HG02623 (cell line): ENCODE measurements around the gene NANOGP8.
A peak's percentile ranks its signal among the peaks of the same experiment; 100 is the strongest.

Experiments
- ATAC-seq: cut with Tn5 transposase; IDR thresholded peaks from one replicate; pipeline ENCODE4 v1.9.1; 2021; ENCODE audit warnings: moderate library complexity; ENCODE audit not compliant: unreplicated experiment

Gene NANOGP8

DNA sequence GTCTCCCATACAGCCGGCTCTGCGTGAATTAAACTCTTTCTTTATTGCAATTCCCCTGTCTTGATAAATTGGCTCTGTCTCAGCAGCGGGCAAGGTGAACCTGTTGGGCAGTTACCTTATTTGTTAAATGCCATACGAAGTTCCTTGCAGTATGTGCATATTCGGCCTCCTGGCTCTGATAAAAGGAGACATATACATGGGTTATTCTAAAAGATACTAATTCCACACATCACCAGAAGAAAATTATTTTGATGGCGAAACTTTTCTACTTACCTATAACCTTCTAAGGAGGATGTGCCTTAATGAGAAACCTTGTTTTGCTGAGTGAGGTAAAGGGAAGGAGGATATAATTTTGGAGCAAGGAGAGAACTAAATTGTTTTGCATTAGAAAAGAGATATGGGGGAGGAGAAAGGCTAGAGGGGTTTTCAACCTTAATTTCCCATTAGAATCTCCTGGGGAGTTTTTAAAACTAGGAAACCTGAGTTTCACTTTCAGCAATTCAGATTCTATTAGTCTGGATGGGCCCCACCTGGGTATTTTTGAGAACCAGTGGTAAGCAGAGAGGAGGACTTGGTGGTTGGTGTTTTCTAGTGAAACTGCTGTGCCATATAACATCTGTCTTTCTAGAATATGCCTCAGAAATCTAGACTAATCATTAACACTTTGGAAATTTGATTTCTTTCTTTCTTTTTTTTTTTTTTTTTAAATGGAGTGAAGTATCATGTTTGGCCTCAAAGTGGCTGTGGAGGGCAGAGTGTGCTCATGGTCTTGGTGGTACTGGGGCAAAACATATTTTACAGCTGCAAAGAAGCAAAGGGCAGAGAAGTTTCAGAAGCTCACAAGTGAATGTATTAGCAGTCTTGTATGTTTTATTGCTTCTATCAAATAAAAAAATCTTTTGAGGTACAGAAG is 23.0 kb downstream of the NANOGP8 start:
- peak; percentile 65 for ATAC-seq

GRCh38 chr15:35061161-35061824 is 23.8 kb downstream of the NANOGP8 start:
- no peak for ATAC-seq

GRCh38 chr15:35060591-35060990 is 24.5 kb downstream of the NANOGP8 start:
- no peak for ATAC-seq

DNA sequence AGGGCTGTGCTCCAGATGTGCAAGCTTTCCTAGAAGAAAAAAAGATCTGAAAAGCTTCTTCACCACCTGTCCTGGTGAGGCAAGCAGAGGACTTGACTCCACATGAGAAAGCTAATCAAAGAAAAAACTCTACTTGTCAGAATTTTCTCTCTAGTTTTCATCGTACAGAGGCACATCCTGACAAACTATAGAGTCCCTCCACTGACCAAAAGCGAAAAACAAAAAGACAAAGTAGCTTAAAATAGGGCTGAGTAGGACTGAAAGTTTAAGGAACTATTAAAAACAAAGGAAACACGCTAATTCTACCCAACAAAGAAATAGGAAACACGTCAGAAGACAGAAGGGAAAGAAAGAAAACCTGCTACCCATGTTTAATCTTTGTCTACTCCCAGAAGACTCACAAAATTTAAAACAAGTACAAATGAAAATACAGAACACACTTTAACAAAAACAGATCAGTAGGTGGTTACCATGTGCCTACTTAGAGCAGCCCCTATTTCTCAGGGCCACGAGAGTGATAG is 26.5 kb downstream of the NANOGP8 start:
- ATAC-seq, result no peak

DNA sequence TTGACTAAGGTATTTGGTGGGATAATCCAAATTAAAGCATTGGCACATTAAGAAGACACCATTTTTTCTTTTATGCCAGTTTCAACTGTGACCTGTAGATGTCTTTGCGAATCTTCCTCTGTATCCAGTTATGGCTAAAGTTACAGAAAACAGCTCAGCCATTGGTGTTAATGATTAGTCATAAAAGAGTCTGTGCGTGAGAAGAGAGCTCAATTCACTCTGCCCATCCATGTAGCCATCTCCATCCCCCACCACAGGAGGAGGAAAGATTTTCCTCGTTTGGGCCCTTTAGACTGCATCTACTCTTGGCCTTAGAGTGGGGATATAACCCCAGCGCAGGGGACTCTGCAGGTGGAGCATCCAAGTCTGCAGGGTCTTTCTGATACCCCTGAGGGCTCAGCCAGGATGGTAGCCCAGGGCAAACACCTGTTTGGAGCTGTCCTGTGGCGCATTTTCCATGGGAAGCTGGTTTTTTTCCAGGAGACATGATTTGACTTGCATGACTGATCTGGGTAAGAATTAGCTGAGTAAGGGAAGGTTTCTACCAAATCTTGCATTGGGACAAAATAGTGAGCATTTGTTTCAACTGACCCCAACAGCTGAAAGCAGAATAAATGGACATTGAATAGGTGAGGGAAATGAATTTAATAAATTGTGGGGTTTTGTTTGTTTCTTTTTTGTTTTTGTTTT is 29.5 kb downstream of the NANOGP8 start:
- ATAC-seq, result no peak

- no peak for ATAC-seq
Measured at GRCh38 chr15:35054380-35054779, 30.7 kb downstream of the NANOGP8 start.

DNA sequence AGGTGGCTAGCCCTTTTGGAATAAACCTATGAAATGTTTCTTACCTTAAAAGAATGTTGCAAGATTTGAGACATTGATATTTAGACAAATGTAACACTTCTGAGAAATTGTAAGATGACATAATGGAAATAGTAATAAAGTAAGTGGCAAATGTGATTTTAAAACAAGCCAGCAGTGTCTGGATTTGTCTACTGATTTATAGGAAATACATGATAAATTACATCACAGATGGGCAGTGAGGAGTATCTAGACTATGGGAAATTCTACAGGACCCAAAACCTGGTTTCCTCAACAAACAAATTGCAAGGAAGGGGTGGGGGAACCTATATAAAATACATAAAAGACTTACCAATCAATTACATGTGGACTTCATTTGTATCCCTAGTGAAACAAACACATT is 37.1 kb downstream of the NANOGP8 start:
- no peak for ATAC-seq

- ATAC-seq, result no peak
Measured at GRCh38 chr15:35047528-35047927, 37.6 kb downstream of the NANOGP8 start.

GRCh38 chr15:35043373-35044095 is 41.6 kb downstream of the NANOGP8 start:
- ATAC-seq, result no peak

GRCh38 chr15:35040339-35041255 is 44.5 kb downstream of the NANOGP8 start:
- no peak for ATAC-seq

- no peak for ATAC-seq
Measured at GRCh38 chr15:35038626-35039451, 46.3 kb downstream of the NANOGP8 start.
